ENCODE results near the gene TP53TG5.
A peak's percentile ranks its signal among the peaks of the same experiment; 100 is the strongest.

The TP53TG5 gene

GRCh38 chr20:45345104-45345936 is 32.8 kb downstream of the TP53TG5 start:
- in situ Hi-C loops (cut with HindIII; ENCODE audit: low pct_unique_long_range_greater_than_20kb, low sequenced_read_pairs) = no loop called here

GRCh38 chr20:45344168-45344860 is 33.8 kb downstream of the TP53TG5 start:
- DNase-seq (ENCODE audit: low read depth in 1 of 2, low spot score in 1 of 2) = peak in 1 of 2 experiments; percentile 72
- in situ Hi-C loops (cut with HindIII; ENCODE audit: low pct_unique_long_range_greater_than_20kb, low sequenced_read_pairs) = no loop called here

More at GRCh38 chr20:45345104-45345936, 32.8 kb downstream of the TP53TG5 start:
- DNase-seq (ENCODE audit: low read depth in 1 of 2, low spot score in 1 of 2) = peak; percentile 80 to 88
- no peak for TF ChIP-seq JUND (IDR thresholded peaks at IDR 0.05; ENCODE audit: low read depth)

GRCh38 chr20:45343532-45344167 is 34.5 kb downstream of the TP53TG5 start:
- peak in 1 of 2 experiments; percentile 63 for DNase-seq (ENCODE audit: low read depth in 1 of 2, low spot score in 1 of 2)
- no peak; the same call in 1 of the 2 replicates for TF ChIP-seq JUND (IDR thresholded peaks at IDR 0.05; ENCODE audit: low read depth)
- in situ Hi-C loops (cut with HindIII; ENCODE audit: low pct_unique_long_range_greater_than_20kb, low sequenced_read_pairs) = no loop called here

More at GRCh38 chr20:45344168-45344860, 33.8 kb downstream of the TP53TG5 start:
- peak; percentile 54; the same call in 1 of the 2 replicates for TF ChIP-seq JUND (IDR thresholded peaks at IDR 0.05; ENCODE audit: low read depth)

DNA sequence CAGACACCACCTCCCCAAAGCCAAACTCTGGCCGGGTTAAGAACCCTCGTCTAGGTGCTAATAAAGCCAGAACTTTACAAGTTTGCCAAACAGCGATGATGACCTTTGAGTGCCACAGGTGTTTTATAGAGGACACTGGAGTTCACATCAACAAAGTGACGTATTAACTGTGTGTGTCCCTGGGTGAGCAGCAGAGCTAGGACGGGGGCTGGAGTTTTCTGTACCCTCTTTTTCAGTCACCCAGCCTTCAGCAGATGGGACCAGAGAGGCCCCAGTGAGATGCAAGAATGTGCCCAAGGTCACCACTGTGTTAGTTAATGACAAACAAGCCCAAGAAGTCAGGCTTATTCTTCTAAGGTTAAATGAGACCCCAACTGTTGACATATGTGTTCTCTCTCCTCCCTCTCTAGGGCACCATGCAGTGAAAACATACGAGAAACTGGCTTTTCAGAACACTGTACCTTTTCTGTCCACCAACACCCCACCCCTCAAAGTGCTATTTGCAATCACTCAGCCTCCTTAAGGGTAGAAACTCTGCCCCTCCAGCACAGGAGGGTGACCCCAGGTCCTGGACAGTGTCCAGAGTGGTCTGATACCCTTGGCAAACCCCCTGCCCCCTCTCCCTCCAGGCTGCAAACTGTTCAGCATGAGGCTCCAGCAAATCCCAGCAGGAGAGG is 35.1 kb downstream of the TP53TG5 start:
- no peak for TF ChIP-seq JUND (IDR thresholded peaks at IDR 0.05; ENCODE audit: low read depth)
- in situ Hi-C loops (cut with HindIII; ENCODE audit: low pct_unique_long_range_greater_than_20kb, low sequenced_read_pairs) = no loop called here
- no peak for DNase-seq (ENCODE audit: low read depth in 1 of 2, low spot score in 1 of 2)

DNA sequence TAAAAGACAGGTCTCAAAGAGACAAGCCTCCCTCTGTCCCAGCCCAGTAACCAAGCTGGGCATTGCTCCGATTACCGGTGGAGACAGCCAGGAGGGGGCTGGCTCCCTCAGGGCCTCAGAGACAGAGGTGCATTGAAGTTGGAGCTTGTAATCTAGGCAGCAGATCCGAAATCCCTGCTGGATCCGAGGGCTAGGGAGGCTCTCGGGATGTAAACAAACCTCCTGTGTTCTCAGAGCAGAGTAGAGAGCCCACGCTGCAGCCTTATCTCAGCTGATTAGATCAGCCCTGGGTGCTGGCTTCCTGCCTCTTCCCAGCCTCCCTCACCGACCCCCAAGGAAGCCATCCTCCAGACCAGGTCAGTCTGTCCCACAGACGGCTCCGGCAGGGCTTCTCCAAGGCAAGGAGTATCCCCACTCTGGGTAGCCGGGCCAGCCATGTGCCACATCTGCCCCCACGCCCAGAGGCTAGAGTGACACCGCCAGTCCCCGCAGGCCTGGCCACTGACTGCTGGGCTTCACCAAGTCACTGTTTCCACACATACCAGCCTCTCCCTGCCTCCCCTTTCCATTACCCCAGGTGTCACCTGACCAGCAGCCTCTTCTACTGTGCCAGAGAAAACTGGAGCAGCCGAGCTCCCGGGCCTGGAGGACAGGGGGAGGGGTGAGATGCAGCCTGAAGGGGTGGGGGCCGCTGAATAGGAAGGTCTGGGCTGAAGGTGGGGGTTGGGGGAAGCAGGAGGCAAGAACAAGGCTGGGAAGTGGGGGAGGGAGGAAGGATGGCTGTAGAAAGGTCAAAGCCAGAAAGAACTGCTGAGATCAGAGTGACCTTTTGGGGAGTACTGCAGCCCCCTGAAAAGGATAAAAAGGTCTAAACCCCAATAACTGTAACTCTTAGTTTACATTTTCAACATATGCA is 35.9 kb downstream of the TP53TG5 start:
- peak; percentile 79 to 83 for DNase-seq (ENCODE audit: low read depth in 1 of 2, low spot score in 1 of 2)
- TF ChIP-seq JUND (IDR thresholded peaks at IDR 0.05; ENCODE audit: low read depth) = no peak; the same call in 1 of the 2 replicates
- in situ Hi-C loops (cut with HindIII; ENCODE audit: low pct_unique_long_range_greater_than_20kb, low sequenced_read_pairs) = no loop called here

GRCh38 chr20:45341579-45341938 is 36.6 kb downstream of the TP53TG5 start:
- no peak for DNase-seq (ENCODE audit: low read depth in 1 of 2, low spot score in 1 of 2)
- TF ChIP-seq JUND (IDR thresholded peaks at IDR 0.05; ENCODE audit: low read depth) = no peak
- in situ Hi-C loops (cut with HindIII; ENCODE audit: low pct_unique_long_range_greater_than_20kb, low sequenced_read_pairs) = no loop called here

DNA sequence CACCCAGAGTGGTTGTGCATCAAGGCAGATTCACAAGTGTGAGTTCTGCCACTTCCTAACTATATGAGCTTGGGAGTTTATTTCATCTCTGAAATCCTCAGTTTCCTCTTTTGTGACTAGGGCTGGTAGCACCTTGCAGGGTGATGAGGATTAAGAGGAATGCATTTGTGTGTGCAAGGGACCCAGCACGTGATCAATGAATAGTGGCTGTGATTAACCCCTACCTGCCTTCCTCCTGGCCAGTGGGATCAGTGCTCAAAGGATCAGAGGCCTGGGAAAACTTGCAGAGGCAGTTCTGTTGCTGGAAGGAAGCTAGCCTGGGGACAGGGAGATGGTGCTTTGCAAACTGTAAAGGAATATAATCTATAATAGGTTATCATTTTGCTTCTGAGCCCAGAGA is 37.2 kb downstream of the TP53TG5 start:
- TF ChIP-seq JUND (IDR thresholded peaks at IDR 0.05; ENCODE audit: low read depth) = no peak
- DNase-seq (ENCODE audit: low read depth in 1 of 2, low spot score in 1 of 2) = peak in 1 of 2 experiments; percentile 60
- in situ Hi-C loops (cut with HindIII; ENCODE audit: low pct_unique_long_range_greater_than_20kb, low sequenced_read_pairs) = no loop called here

GRCh38 chr20:45340236-45340847 is 37.8 kb downstream of the TP53TG5 start:
- in situ Hi-C loops (cut with HindIII; ENCODE audit: low pct_unique_long_range_greater_than_20kb, low sequenced_read_pairs) = no loop called here
- TF ChIP-seq JUND (IDR thresholded peaks at IDR 0.05; ENCODE audit: low read depth) = no peak
- peak in 1 of 2 experiments; percentile 26 for DNase-seq (ENCODE audit: low read depth in 1 of 2, low spot score in 1 of 2)

- TF ChIP-seq JUND (IDR thresholded peaks at IDR 0.05; ENCODE audit: low read depth) = no peak
- in situ Hi-C loops (cut with HindIII; ENCODE audit: low pct_unique_long_range_greater_than_20kb, low sequenced_read_pairs) = no loop called here
- peak in 1 of 2 experiments; percentile 3 for DNase-seq (ENCODE audit: low read depth in 1 of 2, low spot score in 1 of 2)
Measured at GRCh38 chr20:45339799-45340198, 38.3 kb downstream of the TP53TG5 start.

- DNase-seq (ENCODE audit: low read depth in 1 of 2, low spot score in 1 of 2) = peak in 1 of 2 experiments; percentile 1
Measured at GRCh38 chr20:45339084-45339483, 39.0 kb downstream of the TP53TG5 start.

More at GRCh38 chr20:45339084-45339483, 39.0 kb downstream of the TP53TG5 start:
- no peak for TF ChIP-seq JUND (IDR thresholded peaks at IDR 0.05; ENCODE audit: low read depth)
- in situ Hi-C loops (cut with HindIII; ENCODE audit: low pct_unique_long_range_greater_than_20kb, low sequenced_read_pairs) = no loop called here

Data from T47D (cell line).